ENCODE results near the gene SHROOM4. TPM values are rescaled to one million over a fixed set of nuclear protein-coding genes. Genes with fewer than 3 reads are reported as not detected.

The SHROOM4 gene
- total and polyA plus RNA-seq, 11 donors: 7.1 to 25.5 (median 10.8) TPM

DNA sequence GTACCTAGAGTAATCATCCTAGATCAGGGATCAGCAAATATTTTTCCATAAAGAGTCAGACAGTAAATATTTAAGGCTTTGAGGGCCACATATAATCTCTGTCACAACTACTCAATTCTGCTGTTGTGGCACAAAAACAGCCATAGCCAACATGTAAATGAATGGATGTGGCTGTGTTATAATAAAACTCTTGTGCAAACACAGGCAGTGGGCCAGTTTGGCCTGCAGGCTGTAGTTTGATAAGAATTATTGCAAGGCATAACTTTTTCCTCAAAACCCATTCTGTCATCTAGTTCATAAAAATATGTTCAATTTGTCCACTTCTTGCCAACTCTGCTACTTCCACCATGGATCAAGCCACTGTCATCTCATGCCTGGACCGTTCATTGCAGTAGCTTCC is 39.4 kb upstream of the SHROOM4 start:
- 53 to 80% (median 58%) methylated on average over 1 of the region's 1 CpG for WGBS, 4 donors
- DNase-seq: no peak
- H3K36me3 ChIP-seq: no peaks in the 10 kb centered on the region

DNA sequence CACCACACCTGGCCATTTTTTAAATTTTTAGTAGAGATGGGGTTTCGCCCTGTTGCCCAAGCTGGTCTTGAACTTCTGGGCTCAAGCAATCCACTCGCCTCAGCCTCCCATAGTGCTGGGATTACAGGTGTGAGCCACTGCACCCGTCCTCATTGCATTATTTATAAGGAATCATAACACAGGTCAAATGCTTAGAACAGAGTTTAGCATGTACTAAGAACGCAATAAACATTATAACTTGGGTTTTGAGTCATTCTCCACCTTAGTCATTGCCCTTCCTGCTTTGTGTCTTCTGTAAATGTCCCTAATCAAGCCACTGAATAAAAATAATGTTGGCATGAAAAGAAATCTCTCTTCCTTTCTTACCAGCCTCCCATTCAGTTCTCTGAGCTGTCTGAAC is 38.5 kb upstream of the SHROOM4 start:
- Histone ChIP-seq H3K27me3 (peaks cover 0 to 4% (median 0%) of the 10 kb centered on the region in 9 donors), H3K36me3 (no peaks in the 10 kb centered on the region), H3K4me1 (no peaks in the 10 kb centered on the region), H3K9me3 (peaks cover 0 to 9% (median 0%) of the 10 kb centered on the region in 12 donors), H3K4me3 (no peak overlapping the region), H3K27ac (no peak overlapping the region)
- ATAC-seq (no peak), DNase-seq (no peak)
- WGBS, 4 donors: 73 to 97% (median 87%) methylated on average over 4 of the region's 4 CpGs
- TF ChIP-seq POLR2A (IDR thresholded peaks at IDR 0.05): no peak
- TF ChIP-seq, protein P1, sequence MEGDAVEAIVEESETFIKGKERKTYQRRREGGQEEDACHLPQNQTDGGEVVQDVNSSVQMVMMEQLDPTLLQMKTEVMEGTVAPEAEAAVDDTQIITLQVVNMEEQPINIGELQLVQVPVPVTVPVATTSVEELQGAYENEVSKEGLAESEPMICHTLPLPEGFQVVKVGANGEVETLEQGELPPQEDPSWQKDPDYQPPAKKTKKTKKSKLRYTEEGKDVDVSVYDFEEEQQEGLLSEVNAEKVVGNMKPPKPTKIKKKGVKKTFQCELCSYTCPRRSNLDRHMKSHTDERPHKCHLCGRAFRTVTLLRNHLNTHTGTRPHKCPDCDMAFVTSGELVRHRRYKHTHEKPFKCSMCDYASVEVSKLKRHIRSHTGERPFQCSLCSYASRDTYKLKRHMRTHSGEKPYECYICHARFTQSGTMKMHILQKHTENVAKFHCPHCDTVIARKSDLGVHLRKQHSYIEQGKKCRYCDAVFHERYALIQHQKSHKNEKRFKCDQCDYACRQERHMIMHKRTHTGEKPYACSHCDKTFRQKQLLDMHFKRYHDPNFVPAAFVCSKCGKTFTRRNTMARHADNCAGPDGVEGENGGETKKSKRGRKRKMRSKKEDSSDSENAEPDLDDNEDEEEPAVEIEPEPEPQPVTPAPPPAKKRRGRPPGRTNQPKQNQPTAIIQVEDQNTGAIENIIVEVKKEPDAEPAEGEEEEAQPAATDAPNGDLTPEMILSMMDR (IDR thresholded peaks at IDR 0.05): no peak
- intact Hi-C loops (cut with DNase I): no loop called here

More for the DNA sequence above, 39.4 kb upstream of the SHROOM4 start:
- no peak for TF ChIP-seq POLR2A (IDR thresholded peaks at IDR 0.05)
- TF ChIP-seq, protein P1 (IDR thresholded peaks at IDR 0.05): no peak
- Histone ChIP-seq H3K4me1 (no peaks in the 10 kb centered on the region), H3K4me3 (no peak overlapping the region), H3K27ac (no peak overlapping the region), H3K9me3 (peaks cover 0 to 9% (median 0%) of the 10 kb centered on the region in 12 donors), H3K27me3 (peaks cover 0 to 4% (median 0%) of the 10 kb centered on the region in 9 donors)
- intact Hi-C loops (cut with DNase I): no loop called here
- no peak for ATAC-seq

DNA sequence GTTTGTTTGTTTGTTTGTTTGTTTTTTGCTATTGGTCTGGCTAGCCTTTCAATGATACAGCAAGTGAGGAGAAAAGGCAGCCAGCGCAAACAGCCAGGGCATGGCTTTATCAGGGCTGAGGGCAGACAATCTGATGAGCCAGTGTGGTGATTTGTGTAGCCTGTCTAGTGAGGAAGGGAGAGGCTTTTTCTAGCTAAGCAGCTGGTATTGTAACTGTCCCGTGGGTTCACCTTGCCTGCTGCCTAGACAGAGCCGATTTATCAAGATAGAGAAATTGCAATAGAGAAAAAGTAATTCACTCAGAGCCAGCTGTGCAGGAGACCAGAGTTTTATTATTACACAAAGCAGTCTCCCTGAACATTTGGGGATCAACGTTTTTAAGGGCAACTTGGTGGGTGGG is 28.2 kb upstream of the SHROOM4 start:
- Histone ChIP-seq H3K27me3 (peaks cover 0 to 10% (median 0%) of the 10 kb centered on the region in 9 donors), H3K4me1 (no peaks in the 10 kb centered on the region), H3K9me3 (peaks cover 0 to 4% (median 0%) of the 10 kb centered on the region in 12 donors), H3K27ac (no peak overlapping the region), H3K4me3 (no peak overlapping the region), H3K36me3 (no peaks in the 10 kb centered on the region)
- TF ChIP-seq, protein P1 (IDR thresholded peaks at IDR 0.05): no peak
- no peak for TF ChIP-seq POLR2A (IDR thresholded peaks at IDR 0.05)
- no peak for DNase-seq
- no peak for ATAC-seq
- intact Hi-C loops (cut with DNase I): no loop called here
- WGBS, 4 donors: 61 to 65% (median 63%) methylated on average over 4 of the region's 4 CpGs

DNA sequence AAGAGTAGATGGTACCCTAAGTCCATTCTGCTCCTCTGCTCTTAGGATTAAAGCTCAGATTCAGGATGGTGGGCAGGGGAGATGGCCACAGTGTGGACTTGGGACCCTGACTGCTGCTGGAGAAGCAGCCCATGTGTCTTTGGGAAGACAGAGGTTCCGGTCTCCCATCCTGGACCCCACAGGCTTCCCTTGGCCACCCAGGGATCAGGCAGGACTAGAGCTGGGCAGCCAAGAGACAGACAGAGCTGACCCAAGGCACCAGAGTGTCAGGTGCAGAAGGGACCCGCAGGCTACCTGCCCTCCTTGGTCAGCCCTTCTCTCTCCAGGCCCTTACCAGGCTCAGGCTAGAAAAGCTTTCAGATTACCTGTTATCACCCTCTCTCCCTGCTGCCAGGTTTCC is 25.7 kb upstream of the SHROOM4 start:
- Histone ChIP-seq H3K36me3 (no peaks in the 10 kb centered on the region), H3K9me3 (peaks cover 0 to 2% (median 0%) of the 10 kb centered on the region in 12 donors), H3K4me1 (no peaks in the 10 kb centered on the region), H3K4me3 (no peak overlapping the region), H3K27me3 (peaks cover 0 to 10% (median 0%) of the 10 kb centered on the region in 9 donors), H3K27ac (no peak overlapping the region)
- no peak for DNase-seq
- 80 to 100% (median 89%) methylated on average over 2 of the region's 2 CpGs for WGBS, 4 donors
- TF ChIP-seq, protein P1 (IDR thresholded peaks at IDR 0.05): no peak
- no peak for TF ChIP-seq POLR2A (IDR thresholded peaks at IDR 0.05)
- intact Hi-C loops (cut with DNase I): loop anchor here in 1 of 10 donors (10.0 kb wide), 1 partner anchor 65 kb away; no protein-coding TSS in a partner anchor
- ATAC-seq: no peak
